Nucleus accumbens (tissue), 56 donors: ENCODE results near the gene TNFRSF18.
A peak's percentile ranks its signal among the peaks of the same experiment; 100 is the strongest.

Experiments
- DNase-seq, 56 donors: peaks; one replicate each; lab custom pipeline; 2025; lab: John Stamatoyannopoulos, UW

TNFRSF18 gene

GRCh38 chr1:1240822-1241587, 34.6 kb upstream of the TNFRSF18 start:
- no peak for DNase-seq

GRCh38 chr1:1240348-1240732, 33.9 kb upstream of the TNFRSF18 start:
- DNase-seq, result no peak

- no peak for DNase-seq
Observed at GRCh38 chr1:1239614-1240347, 33.4 kb upstream of the TNFRSF18 start.

GRCh38 chr1:1239227-1239613, 32.8 kb upstream of the TNFRSF18 start:
- DNase-seq, result no peak

GRCh38 chr1:1238702-1239178, 32.3 kb upstream of the TNFRSF18 start:
- DNase-seq, result no peak

- peak in 1 of 56 donors; percentile 23 for DNase-seq
Observed at GRCh38 chr1:1237874-1238701, 31.7 kb upstream of the TNFRSF18 start.

GRCh38 chr1:1236945-1237873, 30.8 kb upstream of the TNFRSF18 start:
- no peak for DNase-seq

- no peak for DNase-seq
Observed at GRCh38 chr1:1236176-1236763, 29.9 kb upstream of the TNFRSF18 start.

GRCh38 chr1:1235016-1235744, 28.8 kb upstream of the TNFRSF18 start:
- no peak for DNase-seq

GRCh38 chr1:1234180-1234808, 27.9 kb upstream of the TNFRSF18 start:
- no peak for DNase-seq

GRCh38 chr1:1233567-1233892, 27.1 kb upstream of the TNFRSF18 start:
- DNase-seq, result no peak

GRCh38 chr1:1232796-1233566, 26.6 kb upstream of the TNFRSF18 start:
- DNase-seq, result peak in 1 of 56 donors; percentile 47

GRCh38 chr1:1232208-1232795, 25.9 kb upstream of the TNFRSF18 start, which contains the start of gene B3GALT6:
TSS of gene B3GALT6 (plus strand) at chr1:1232237. CDS start at chr1:1232279, 42 bp downstream.
- DNase-seq, result peak in 9 of 56 donors; percentile 20 to 70 (median 43)

- DNase-seq, result peak in 55 of 56 donors; percentile 66 to 97 (median 92)
Observed at GRCh38 chr1:1231400-1232207, 25.2 kb upstream of the TNFRSF18 start, which contains the start of gene SDF4. TSS of gene SDF4 (minus strand) at chr1:1232001. CDS start at chr1:1228772, 3,229 bp downstream.

GRCh38 chr1:1230656-1231399, 24.4 kb upstream of the TNFRSF18 start:
- no peak for DNase-seq
